Measurements from ENCODE around the gene TSPAN4. TPM values are rescaled to one million over a fixed set of nuclear protein-coding genes. Genes with fewer than 3 reads are reported as not detected.

TSPAN4 gene
- total and polyA plus RNA-seq, 2 donors (not counting 1 experiment from before 2014, with no cell fraction given): 102 to 191 TPM

- H3K36me3 ChIP-seq (ENCODE audit: control insufficient read depth, insufficient read depth, low read length): peaks cover 14% of the 10 kb centered on the region
- H3K79me2 ChIP-seq (ENCODE audit: control insufficient read depth, insufficient read depth, low read length): peaks cover 12% of the 10 kb centered on the region
- H3K4me2 ChIP-seq (ENCODE audit: extremely low read depth, insufficient read depth, low read length): no peak overlapping the region
- peaks cover 3% of the 10 kb centered on the region for H3K4me1 ChIP-seq (ENCODE audit: control insufficient read depth, extremely low read depth, insufficient read depth, low read length)
- no peak overlapping the region for H3K4me3 ChIP-seq (replicated peaks in 1 of 4; ENCODE audit: control extremely low read depth in 1 of 4, insufficient read depth in 1 of 4, low read depth in 3 of 4, low read length in 4 of 4)
- no peaks in the 10 kb centered on the region for H3K9me3 ChIP-seq (ENCODE audit: control insufficient read depth, insufficient read depth, low read depth, low read length)
- H3K9ac ChIP-seq (ENCODE audit: insufficient read depth, low read length): no peak overlapping the region
- TF ChIP-seq, protein P1, sequence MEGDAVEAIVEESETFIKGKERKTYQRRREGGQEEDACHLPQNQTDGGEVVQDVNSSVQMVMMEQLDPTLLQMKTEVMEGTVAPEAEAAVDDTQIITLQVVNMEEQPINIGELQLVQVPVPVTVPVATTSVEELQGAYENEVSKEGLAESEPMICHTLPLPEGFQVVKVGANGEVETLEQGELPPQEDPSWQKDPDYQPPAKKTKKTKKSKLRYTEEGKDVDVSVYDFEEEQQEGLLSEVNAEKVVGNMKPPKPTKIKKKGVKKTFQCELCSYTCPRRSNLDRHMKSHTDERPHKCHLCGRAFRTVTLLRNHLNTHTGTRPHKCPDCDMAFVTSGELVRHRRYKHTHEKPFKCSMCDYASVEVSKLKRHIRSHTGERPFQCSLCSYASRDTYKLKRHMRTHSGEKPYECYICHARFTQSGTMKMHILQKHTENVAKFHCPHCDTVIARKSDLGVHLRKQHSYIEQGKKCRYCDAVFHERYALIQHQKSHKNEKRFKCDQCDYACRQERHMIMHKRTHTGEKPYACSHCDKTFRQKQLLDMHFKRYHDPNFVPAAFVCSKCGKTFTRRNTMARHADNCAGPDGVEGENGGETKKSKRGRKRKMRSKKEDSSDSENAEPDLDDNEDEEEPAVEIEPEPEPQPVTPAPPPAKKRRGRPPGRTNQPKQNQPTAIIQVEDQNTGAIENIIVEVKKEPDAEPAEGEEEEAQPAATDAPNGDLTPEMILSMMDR (conservative IDR thresholded peaks at IDR 0.05 in 1 of 2, IDR thresholded peaks at IDR 0.05 in 1 of 2; ENCODE audit: low read depth in 1 of 2, low read length in 2 of 2): no peak
- no peak for TF ChIP-seq EZH2 (IDR thresholded peaks at IDR 0.05; ENCODE audit: low read length, missing control alignments)
- DNase-seq (ENCODE audit: low read depth in 2 of 2): no peak
- no peak overlapping the region for H2AFZ ChIP-seq (ENCODE audit: low read length)
- H4K20me1 ChIP-seq (ENCODE audit: control insufficient read depth, extremely low read depth, insufficient read depth, low read length): no peaks in the 10 kb centered on the region
- H3K27me3 ChIP-seq (ENCODE audit: control insufficient read depth, insufficient read depth, low read length): no peaks in the 10 kb centered on the region
- H3K27ac ChIP-seq (ENCODE audit: insufficient read depth, low read length): no peak overlapping the region
Measured at GRCh38 chr11:905952-906351, 63.3 kb downstream of the TSPAN4 start.

GRCh38 chr11:907668-908067, 65.0 kb downstream of the TSPAN4 start:
- H3K27ac ChIP-seq (ENCODE audit: insufficient read depth, low read length): no peak overlapping the region
- DNase-seq (ENCODE audit: low read depth in 2 of 2): no peak
- H3K27me3 ChIP-seq (ENCODE audit: control insufficient read depth, insufficient read depth, low read length): no peaks in the 10 kb centered on the region
- no peak overlapping the region for H3K4me3 ChIP-seq (replicated peaks in 1 of 4; ENCODE audit: control extremely low read depth in 1 of 4, insufficient read depth in 1 of 4, low read depth in 3 of 4, low read length in 4 of 4)
- H3K79me2 ChIP-seq (ENCODE audit: control insufficient read depth, insufficient read depth, low read length): peaks cover 12% of the 10 kb centered on the region
- H4K20me1 ChIP-seq (ENCODE audit: control insufficient read depth, extremely low read depth, insufficient read depth, low read length): no peaks in the 10 kb centered on the region
- no peak overlapping the region for H3K4me2 ChIP-seq (ENCODE audit: extremely low read depth, insufficient read depth, low read length)
- H2AFZ ChIP-seq (ENCODE audit: low read length): no peak overlapping the region
- peaks cover 6% of the 10 kb centered on the region for H3K4me1 ChIP-seq (ENCODE audit: control insufficient read depth, extremely low read depth, insufficient read depth, low read length)
- no peak overlapping the region for H3K9ac ChIP-seq (ENCODE audit: insufficient read depth, low read length)
- TF ChIP-seq, protein P1 (conservative IDR thresholded peaks at IDR 0.05 in 1 of 2, IDR thresholded peaks at IDR 0.05 in 1 of 2; ENCODE audit: low read depth in 1 of 2, low read length in 2 of 2): no peak
- no peak for TF ChIP-seq EZH2 (IDR thresholded peaks at IDR 0.05; ENCODE audit: low read length, missing control alignments)
- H3K9me3 ChIP-seq (ENCODE audit: control insufficient read depth, insufficient read depth, low read depth, low read length): no peaks in the 10 kb centered on the region
- peaks cover 10% of the 10 kb centered on the region for H3K36me3 ChIP-seq (ENCODE audit: control insufficient read depth, insufficient read depth, low read length)

DNA sequence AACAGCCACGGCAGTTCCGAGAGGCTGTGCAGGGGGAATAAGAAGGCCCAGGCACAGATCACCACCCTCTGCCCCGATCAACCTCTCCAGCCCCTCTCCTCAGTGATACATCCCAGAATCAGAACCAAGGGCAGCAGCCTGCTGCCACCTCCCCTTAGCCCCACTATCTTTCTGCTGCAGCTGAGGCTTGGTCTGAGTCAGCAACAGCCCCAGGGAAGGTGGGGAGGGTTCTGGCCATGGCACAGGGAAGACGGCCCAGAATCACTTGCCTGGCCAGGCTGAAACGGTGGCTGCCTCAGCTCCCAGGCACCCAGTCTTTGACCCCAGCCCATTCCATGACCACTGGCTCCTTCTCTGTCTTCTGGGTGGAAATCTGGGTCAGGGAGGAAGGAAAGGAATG, 65.6 kb downstream of the TSPAN4 start:
- H3K27me3 ChIP-seq (ENCODE audit: control insufficient read depth, insufficient read depth, low read length): no peaks in the 10 kb centered on the region
- no peak overlapping the region for H3K27ac ChIP-seq (ENCODE audit: insufficient read depth, low read length)
- no peaks in the 10 kb centered on the region for H4K20me1 ChIP-seq (ENCODE audit: control insufficient read depth, extremely low read depth, insufficient read depth, low read length)
- peaks cover 6% of the 10 kb centered on the region for H3K4me1 ChIP-seq (ENCODE audit: control insufficient read depth, extremely low read depth, insufficient read depth, low read length)
- H3K9me3 ChIP-seq (ENCODE audit: control insufficient read depth, insufficient read depth, low read depth, low read length): no peaks in the 10 kb centered on the region
- H3K79me2 ChIP-seq (ENCODE audit: control insufficient read depth, insufficient read depth, low read length): peaks cover 12% of the 10 kb centered on the region
- no peak overlapping the region for H3K4me2 ChIP-seq (ENCODE audit: extremely low read depth, insufficient read depth, low read length)
- no peak overlapping the region for H2AFZ ChIP-seq (ENCODE audit: low read length)
- H3K4me3 ChIP-seq (replicated peaks in 1 of 4; ENCODE audit: control extremely low read depth in 1 of 4, insufficient read depth in 1 of 4, low read depth in 3 of 4, low read length in 4 of 4): no peak overlapping the region
- DNase-seq (ENCODE audit: low read depth in 2 of 2): no peak
- H3K9ac ChIP-seq (ENCODE audit: insufficient read depth, low read length): no peak overlapping the region
- TF ChIP-seq, protein P1 (conservative IDR thresholded peaks at IDR 0.05 in 1 of 2, IDR thresholded peaks at IDR 0.05 in 1 of 2; ENCODE audit: low read depth in 1 of 2, low read length in 2 of 2): no peak
- TF ChIP-seq EZH2 (IDR thresholded peaks at IDR 0.05; ENCODE audit: low read length, missing control alignments): no peak
- peaks cover 8% of the 10 kb centered on the region for H3K36me3 ChIP-seq (ENCODE audit: control insufficient read depth, insufficient read depth, low read length)

All from fibroblast of lung (primary cell).